NCI-H748 treated with DMSO at 0.1 percent for 48 hours (cell line): Measurements from ENCODE around the gene C1QTNF12.

Source experiments
- DNase-seq: peaks from one replicate; lab custom pipeline; 2025; lab: John Stamatoyannopoulos, UW

The C1QTNF12 gene

GRCh38 chr1:1281533-1282321, 35.2 kb upstream of the C1QTNF12 start:
- no peak for DNase-seq

DNA sequence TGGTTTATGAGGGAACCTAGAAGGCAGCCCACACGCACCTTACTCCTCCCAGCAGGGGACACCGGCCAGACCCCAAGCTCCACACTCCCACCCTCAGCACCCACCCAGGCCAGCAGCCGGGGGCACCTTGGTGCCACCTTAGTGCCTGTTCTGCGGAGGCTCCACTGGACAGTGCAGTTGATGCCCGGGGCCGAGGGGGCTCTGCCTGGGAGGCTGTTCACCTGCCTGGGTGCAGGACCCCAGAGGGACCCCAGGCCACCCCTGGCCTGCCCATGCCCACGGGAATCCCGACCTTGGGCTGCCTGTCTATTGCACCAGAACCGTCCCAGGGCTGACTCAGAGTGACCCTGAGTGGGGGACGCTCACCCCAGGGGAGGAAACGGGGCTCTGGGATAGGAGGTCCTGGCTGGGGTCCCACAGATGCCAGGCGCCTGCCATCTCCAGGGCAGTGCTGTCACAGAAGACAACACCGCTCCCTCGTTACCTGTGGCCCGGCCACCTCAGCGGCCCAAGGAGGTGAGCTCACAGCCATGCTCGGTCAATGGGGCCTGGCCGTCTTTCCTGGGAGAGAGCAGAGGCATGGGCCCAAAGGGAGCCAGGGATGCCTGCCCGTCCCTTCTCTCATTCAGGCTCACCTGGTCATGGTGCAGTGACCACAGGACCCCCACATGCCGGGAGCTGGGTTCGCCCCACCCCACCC, 34.4 kb upstream of the C1QTNF12 start:
- DNase-seq: no peak

- DNase-seq: no peak
These were observed 32.5 kb upstream of the C1QTNF12 start for GRCh38 chr1:1279028-1279427.

DNA sequence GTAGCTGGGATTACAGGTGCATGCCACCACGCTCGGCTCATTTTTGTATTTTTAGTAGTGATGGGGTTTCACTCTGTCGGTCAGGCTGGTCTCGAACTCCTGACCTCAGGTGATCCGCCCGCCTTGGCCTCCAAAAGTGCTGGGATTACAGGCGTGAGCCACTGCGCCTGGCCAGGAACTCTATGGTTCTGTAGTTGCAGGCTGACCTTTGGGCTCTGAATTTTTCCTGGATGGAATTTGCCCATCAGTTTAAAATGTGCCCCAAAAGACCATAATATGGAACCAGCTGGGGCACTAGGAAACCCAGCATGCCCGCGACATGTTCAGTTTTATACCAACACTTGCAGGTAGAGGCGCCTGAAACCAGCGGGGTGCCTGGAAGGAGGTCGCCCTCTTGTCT, 32.1 kb upstream of the C1QTNF12 start:
- no peak for DNase-seq

DNA sequence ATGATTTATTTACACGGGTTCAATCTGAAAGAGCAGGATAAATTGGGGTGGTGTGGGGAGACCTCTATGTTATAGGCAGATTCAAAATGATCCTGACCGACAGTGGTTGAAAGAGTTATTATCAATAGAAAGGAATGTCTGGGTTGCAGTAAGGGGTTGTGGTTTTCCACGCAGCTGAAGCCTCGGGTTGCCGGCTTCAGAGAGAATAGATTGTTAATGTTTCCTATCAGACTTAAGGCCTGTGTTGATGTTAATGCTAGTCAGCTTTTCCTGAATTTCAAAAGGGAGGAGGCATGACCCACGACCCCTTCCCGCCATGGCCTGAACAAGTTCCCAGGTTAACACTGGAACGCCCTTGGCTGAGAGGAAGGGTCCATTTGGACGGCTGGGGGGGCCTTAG, 29.3 kb upstream of the C1QTNF12 start:
- no peak for DNase-seq

- no peak for DNase-seq
These were observed 28.5 kb upstream of the C1QTNF12 start for GRCh38 chr1:1274931-1275431.

DNA sequence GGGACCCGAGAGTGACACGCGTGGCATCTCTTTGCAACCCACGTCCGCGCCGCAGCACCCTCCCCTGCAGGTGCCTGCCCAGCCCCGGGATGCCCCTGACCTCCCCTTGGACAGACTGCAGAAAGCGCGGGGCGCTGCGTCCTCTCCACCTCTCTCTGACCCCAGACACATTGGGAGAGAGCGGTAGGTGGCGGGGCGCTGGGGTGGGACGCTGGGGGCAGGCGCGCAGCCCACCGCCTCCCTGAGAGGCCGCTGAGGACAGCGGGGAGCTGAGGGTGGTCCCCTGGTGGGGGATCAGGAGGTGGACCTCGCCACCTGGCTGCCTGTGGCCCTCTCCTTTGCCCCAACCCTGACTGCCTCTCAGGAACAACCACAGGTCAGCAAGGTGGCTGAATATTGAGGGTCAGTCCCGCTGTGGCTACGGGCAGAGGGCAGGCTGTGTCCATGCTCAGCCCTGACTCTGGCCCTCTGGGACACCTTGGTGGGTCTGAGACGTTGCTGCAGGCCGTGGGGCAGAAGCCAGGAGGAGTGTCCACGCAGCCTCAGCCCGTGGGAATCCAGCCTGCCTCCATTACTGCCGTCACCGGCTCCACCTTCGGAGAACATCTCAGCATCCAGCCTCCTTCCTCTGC, 27.9 kb upstream of the C1QTNF12 start:
- no peak for DNase-seq

DNA sequence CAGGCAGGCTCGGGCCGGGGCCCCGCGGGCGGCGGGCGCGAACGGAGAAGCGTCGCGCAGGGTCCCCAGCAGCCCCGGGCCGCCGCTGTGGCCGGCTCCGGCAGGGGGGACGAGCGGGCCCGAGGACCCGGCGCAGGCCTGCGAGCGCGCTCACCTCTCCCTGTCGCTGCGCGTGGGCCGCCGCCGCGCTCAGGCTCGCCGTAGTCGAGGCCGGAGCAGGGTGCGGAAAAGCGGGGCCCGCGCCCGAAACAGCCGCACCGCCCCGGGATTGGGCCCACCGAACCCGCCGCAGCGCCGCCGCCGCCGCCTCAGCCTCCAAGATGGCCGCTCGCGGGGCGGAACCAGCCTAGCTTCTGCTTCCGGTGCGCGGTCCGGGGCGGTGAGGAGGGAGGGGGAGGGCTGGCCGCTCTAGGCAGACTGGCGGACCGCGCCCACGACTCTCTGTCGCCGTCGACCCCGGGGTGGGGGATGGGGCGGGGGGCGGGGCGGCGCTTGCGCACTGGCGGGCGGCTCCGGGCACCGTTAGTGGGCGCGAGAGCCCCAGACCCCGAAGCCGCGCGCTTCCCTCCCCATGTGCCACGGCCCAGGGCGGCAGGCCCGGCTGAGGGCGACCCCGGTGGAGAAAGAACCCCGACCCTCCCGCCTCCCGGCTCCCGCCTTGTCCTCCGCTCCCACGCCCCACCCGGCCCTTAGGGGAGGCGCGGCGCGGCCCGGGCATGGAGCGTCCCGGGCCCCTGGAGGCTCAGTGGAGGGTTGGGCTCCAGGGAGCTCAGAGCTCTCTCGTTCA, 27.2 kb upstream of the C1QTNF12 start, which contains the start of gene UBE2J2:
Gene UBE2J2, minus strand, starts transcription at position 343 of the 787 bp plus-strand sequence. CDS start 5,862 bp downstream, outside the sequence.
- DNase-seq: peak; percentile 50

- DNase-seq: no peak
These were observed 26.6 kb upstream of the C1QTNF12 start for GRCh38 chr1:1273209-1273511.

DNA sequence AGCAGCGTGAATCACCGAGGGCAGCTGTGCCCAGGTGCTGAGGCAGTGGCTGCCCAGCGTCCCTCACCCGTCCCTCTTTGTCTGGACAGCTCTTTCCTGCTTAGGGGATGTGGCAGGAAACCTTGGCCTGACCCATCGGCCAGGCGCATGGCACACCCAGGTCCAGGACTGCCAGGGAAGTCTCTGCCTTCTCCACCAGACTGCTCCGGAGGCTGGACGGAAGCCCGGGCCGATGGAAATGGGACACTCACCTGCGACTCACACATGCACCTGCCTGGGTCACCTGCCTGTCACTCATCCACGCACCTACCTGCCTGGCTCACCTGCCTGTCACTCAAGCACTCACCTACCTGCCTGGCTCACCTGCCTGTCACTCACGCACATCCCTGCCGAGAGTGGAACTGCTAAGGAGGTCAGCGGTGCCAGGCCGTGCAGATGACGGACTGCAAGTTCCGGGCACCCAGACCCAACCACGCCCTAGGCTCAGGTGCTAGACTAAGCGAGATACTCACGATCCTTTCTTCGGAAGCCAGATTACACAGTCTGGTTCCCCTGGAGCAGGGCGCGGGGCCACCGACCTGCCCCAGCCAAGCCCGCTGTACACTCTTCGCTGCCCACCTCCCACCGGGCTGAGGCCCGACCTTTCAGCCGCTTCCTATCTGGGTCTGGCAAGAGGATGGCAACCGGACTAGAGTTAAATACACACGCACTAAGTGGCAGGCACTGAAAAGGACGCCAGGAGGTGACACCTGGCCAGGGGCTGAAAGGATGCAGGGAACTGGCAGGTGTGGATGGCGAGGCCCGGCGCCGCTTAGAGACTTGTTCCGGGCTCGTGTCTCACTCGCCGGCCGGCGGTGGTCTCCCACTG, 26.1 kb upstream of the C1QTNF12 start:
- no peak for DNase-seq

DNA sequence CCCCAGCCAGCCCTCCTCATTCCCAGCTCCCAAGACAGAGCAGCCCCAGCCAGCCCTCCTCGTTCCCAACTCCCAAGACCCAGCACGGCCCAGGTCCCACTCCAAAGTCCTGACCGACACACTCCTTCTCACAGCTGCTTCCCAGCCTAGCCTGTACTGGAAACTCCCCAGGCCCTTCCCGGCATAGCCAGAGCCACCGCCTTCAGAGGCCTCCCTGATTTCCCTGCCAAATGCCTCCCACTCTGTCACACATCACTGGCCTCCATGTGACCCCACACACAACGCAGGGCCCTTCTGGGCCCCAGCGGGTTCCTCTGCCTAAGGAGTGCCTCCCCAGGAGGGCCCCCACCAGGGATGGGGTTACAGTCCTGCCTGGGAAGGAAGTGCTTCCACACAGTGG, 24.3 kb upstream of the C1QTNF12 start:
- DNase-seq: no peak

DNA sequence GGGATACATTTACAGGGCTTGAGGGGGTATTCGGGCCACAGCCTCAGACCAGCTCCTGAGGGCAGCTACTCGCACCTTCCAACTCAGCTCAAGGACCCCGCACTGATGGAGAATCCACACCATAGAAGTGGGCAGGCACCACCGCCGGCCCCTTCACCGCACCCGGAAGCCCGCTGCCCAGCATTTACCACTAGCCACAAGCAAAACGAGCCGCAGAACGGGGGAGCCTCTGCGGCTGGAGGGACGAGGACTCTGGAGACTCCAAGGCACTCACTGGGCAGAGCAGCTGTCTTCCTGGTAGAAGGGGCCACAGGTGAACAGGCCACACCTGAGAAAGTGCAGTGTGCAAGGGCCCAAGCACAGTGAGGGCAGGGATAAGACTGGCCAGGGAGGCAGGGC, 21.8 kb upstream of the C1QTNF12 start:
- DNase-seq: no peak

DNA sequence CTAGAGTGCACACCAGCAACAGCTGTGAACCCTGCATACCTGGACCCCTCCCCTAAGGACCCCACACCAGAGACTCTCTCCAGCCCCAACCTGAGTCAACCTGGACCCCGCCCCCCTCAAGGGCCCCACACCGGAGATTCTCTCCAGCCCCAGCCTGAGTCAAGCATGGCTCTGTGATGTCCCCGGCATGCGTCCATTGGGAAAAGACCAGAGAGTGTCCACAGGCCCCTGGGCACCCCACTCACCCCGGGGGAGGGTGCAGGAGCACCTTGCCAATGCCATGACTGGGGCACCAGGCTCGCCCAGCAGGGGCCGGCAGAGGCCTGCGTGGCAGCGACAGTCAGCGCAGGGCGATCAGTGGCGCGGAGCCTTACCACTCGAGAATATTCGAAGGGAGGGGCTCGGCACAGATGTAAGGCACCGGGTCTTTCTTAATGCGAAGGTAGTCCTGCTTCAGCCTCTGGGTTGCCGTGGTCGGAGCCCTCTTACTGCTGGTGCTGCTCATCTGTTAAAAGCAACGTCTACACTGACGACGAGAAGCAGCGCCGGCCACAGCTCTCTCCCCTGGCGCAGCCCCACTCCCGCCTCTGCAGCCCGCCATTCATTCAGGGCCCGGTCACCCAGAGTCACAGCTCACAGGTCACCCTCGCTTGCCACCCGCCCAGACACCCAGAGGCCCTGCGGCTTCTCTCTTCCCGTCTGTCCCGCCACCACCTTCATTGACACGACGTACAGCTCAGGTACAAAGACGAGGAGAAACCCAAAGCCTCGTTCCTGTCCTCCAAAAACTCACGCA, 21.2 kb upstream of the C1QTNF12 start:
- no peak for DNase-seq

DNA sequence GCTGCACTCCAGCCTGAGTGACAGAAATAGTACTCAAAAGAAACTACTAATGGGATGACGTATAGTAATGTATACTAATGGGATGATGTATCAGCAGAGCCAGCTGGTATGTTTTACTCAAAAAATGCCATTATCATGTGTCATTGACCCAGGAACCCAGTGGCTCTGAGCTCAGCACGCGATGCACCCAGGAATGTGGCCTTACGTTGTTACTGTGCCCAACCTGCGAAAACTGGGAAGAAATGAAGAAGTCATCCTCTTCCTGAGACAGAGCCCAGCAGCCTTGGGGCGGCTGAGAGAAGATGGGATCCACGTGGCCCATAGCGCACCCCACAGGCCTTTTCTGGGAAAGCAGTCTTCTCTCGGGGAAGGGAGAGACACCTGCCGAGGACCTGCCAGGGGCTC, 18.3 kb upstream of the C1QTNF12 start:
- DNase-seq: no peak

DNA sequence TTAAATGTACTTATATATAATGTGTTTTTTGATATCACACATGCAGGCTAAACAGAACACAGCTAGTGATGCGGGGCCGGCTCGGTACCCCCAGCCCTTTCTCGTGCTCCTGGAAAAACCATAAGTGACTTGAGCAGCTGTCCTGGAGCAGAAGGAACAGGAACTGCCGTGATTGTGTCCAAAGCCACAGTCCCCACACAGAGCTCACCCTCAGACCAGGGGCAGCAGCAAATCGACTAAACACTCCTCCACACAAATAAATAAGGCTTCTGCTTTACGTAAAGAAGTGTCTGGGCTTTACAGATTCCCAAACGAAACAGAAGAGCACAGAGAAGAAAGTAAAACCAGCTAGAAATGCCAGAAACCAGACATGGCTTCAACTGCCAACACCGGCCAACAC, 17.5 kb upstream of the C1QTNF12 start:
- no peak for DNase-seq

- no peak for DNase-seq
These were observed 16.2 kb upstream of the C1QTNF12 start for GRCh38 chr1:1262758-1263157.

DNA sequence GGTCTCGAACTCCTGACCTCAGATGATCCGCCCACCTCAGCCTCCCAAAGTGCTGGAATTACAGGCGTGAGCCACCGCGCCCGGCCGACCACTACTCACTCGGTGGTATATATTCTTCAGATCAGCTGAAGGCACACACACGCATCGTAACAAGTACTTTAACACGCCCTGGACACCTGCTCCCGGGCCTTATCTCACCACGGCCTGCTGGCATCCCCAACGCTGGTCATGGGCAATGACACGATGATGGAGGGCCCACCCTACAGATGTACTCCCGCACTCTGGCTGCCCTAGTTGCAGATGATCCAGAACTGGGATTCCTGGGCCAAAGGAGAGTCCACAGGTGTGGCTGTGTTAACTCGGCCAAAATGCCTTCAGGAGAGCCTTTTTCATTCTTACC, 15.5 kb upstream of the C1QTNF12 start:
- no peak for DNase-seq

DNA sequence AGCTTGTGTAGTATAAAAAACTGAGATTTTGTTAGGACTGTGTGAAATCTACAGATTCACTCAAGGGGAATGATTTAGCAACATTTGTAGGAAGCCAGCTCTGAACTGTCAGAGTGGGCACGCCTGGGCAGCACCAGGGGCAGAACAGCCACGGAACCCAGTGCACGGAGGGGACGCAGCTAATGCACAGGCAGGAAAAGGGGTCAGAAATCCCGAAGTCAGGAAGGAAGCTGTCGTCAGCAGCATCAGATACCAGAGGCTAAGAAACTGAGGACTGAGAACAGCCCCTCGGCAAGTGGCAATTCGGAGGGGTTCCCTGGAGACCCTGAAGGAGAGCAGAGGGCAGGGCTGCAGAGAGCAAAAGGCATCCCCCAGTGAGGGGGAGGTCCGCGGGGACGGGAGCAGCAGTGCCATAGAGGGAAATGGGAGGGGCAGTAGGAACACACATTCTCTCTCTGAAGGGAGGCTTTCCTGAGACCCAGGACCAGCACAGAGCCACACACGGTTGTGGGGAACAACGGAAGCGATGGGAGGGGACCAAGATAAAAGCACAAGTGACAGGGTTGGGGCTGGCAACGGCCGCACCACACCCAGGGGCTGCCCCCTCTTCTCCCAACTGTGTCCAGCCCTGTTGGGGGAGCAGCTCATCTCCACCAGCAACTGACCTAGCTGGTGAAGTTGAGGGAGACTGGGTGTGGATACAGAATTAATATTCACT, 14.5 kb upstream of the C1QTNF12 start:
- no peak for DNase-seq

DNA sequence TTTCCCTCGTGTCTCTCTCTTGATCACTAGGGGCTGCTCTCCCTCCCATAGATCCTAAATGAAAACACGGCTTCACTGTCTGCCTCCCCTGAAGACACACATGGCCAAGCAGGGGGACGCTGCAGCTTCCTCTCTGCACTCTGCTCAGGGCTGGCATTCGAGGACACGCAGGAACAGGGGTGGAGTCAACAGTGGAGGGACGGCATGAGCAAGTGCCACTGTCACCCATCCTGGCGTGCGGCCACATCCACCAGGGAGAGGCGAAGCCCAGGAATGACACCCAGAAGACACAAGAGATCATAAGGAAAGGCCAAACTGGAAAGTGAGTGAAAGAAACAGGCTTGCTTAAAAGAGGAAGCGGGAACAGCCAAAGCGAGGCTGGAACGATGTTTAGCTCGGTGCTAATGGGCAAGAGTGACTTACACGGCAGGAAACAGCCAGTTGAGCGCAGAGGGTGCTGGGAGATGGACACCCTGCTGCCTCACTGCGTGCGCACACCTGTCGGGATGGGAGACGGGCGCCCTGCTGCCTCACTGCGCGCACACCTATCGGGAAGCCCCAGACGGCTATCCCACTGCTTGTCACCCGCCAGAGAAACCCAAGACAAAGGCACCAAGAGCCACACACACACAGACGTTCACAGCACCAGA, 13.6 kb upstream of the C1QTNF12 start:
- no peak for DNase-seq
